ENCODE measurements around the gene NCKIPSD.

Gene NCKIPSD

GRCh38 chr3:48696156-48696555, 10.4 kb upstream of the NCKIPSD start:
- DNase-seq, result no peak

GRCh38 chr3:48695393-48695753, 9.7 kb upstream of the NCKIPSD start:
- no peak for DNase-seq

- no peak for DNase-seq
These were observed 9.1 kb upstream of the NCKIPSD start for GRCh38 chr3:48694610-48695392.

- DNase-seq, result no peak
These were observed 8.1 kb upstream of the NCKIPSD start for GRCh38 chr3:48693826-48694225.

GRCh38 chr3:48692551-48692950, 6.8 kb upstream of the NCKIPSD start:
- no peak for DNase-seq

- no peak for DNase-seq
These were observed 5.2 kb upstream of the NCKIPSD start for GRCh38 chr3:48690846-48691458.

GRCh38 chr3:48689384-48689783, 3.7 kb upstream of the NCKIPSD start:
- no peak for DNase-seq

- DNase-seq, result no peak
These were observed 3.0 kb upstream of the NCKIPSD start for GRCh38 chr3:48688737-48689075.

- DNase-seq, result no peak
These were observed 2.5 kb upstream of the NCKIPSD start for GRCh38 chr3:48688032-48688736.

GRCh38 chr3:48687220-48687678, 1.5 kb upstream of the NCKIPSD start:
- no peak for DNase-seq

- no peak for DNase-seq
These were observed 964 bp upstream of the NCKIPSD start for GRCh38 chr3:48686538-48687219.

- DNase-seq, result no peak
These were observed 467 bp downstream of the NCKIPSD start for GRCh38 chr3:48685293-48685602.

- no peak for DNase-seq
These were observed 1.1 kb downstream of the NCKIPSD start for GRCh38 chr3:48684480-48685143.

GRCh38 chr3:48684054-48684349, 1.7 kb downstream of the NCKIPSD start:
- no peak for DNase-seq

GRCh38 chr3:48682786-48683185, 2.9 kb downstream of the NCKIPSD start:
- no peak for DNase-seq

- no peak for DNase-seq
These were observed 3.6 kb downstream of the NCKIPSD start for GRCh38 chr3:48681974-48682610.

- no peak for DNase-seq
These were observed 4.2 kb downstream of the NCKIPSD start for GRCh38 chr3:48681541-48681880.

GRCh38 chr3:48680811-48681540, 4.7 kb downstream of the NCKIPSD start:
- DNase-seq, result no peak

- no peak for DNase-seq
These were observed 6.0 kb downstream of the NCKIPSD start for GRCh38 chr3:48679411-48680391.

- no peak for DNase-seq
These were observed 6.9 kb downstream of the NCKIPSD start for GRCh38 chr3:48678566-48679380.

Data from GDM1 (cell line).